ENCODE results near the gene SLC22A17.
A peak's percentile ranks its signal among the peaks of the same experiment; 100 is the strongest.

The SLC22A17 gene

DNA sequence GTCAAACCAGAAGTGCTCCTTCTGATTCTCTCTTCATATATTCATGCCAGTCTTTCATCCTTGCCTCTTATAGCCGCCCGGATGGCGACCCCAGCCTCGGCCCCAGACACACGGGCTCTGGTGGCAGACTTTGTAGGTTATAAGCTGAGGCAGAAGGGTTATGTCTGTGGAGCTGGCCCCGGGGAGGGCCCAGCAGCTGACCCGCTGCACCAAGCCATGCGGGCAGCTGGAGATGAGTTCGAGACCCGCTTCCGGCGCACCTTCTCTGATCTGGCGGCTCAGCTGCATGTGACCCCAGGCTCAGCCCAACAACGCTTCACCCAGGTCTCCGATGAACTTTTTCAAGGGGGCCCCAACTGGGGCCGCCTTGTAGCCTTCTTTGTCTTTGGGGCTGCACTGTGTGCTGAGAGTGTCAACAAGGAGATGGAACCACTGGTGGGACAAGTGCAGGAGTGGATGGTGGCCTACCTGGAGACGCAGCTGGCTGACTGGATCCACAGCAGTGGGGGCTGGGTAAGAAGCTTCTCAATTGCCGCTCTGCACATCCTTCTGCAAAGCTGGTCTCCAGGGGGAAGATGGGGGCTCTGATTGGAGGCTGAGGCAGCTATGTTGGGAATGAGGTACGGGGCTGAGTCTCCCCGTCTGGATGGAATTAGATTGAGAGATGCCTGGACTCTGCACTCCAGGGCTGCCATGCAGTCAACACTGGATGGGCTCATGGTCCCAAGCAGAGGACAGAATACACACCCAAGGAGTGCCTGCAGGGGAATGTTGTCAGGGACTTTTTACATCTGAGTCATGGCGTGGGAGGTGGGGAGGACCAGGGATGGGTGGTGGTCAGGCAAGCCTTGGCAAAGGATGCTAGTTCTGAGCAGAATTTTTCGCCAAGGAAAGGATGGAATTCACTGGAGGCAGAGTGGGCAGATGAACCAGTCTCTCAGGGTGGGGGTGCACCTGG, 44.7 kb downstream of the SLC22A17 start:
- DNase-seq (ENCODE audit: low read depth in 2 of 2) = no peak

GRCh38 chr14:23307146-23307530, 45.5 kb downstream of the SLC22A17 start:
- no peak for DNase-seq (ENCODE audit: low read depth in 2 of 2)

GRCh38 chr14:23306412-23307145, 46.1 kb downstream of the SLC22A17 start, which contains the start of gene BCL2L2:
TSS of gene BCL2L2 (plus strand) at chr14:23306833. CDS start at chr14:23307768, 935 bp downstream.
- DNase-seq (ENCODE audit: low read depth in 2 of 2) = no peak

DNA sequence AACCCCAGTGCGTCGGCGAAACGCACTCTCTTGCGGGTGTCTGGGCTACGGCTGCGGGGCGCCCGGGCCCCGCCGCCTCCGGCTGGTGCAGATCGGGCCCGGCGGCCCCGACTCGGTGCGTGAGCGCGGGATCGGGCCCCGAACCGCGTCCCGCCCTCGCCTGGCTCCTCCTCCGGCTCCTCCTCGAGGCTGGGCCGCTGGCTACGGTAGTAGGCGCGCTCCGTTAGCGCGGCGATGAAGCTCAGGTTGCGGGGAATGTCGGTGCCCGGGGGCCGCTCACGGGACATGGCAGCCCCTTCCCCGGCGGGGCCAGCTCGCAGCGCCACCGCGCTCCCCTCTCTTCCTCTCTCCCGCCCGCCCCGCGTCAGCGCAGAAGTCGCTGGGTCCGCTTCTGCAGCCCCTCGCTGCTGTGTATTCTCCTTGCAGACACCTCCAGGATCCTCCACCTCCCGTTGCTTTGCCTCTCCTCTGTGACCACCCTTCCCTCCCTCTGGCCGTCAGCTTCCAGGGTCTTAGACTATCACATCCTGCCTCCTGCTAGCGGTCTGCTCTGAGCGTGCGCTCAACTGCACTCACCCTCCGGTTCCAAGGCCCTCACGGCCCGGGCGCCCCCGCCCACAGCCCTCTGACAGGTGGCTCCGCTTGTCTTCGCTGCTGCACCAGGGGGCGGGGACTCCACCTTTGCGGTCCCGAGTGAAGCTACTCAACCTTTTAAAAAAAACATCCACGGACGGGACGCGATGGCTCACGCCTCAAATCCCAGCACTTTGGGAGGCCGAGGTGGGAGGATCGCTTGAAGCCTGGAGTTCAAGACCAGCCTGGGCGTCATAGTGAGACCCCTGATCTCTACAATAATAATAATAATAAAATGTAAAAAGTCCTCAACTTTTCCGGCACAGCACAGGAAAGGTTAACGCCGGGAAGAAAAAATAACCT, 50.1 kb downstream of the SLC22A17 start, which contains the start of gene PPP1R3E:
PPP1R3E (minus strand) TSS at position 570 of the 936 bp plus-strand sequence; CDS start at position 287, 283 bp downstream.
- peak; percentile 77 to 81 for DNase-seq (ENCODE audit: low read depth in 2 of 2)

- peak in 1 of 2 donors; percentile 41 for DNase-seq (ENCODE audit: low read depth in 2 of 2)
Measured at GRCh38 chr14:23301969-23302289, 50.8 kb downstream of the SLC22A17 start.

DNA sequence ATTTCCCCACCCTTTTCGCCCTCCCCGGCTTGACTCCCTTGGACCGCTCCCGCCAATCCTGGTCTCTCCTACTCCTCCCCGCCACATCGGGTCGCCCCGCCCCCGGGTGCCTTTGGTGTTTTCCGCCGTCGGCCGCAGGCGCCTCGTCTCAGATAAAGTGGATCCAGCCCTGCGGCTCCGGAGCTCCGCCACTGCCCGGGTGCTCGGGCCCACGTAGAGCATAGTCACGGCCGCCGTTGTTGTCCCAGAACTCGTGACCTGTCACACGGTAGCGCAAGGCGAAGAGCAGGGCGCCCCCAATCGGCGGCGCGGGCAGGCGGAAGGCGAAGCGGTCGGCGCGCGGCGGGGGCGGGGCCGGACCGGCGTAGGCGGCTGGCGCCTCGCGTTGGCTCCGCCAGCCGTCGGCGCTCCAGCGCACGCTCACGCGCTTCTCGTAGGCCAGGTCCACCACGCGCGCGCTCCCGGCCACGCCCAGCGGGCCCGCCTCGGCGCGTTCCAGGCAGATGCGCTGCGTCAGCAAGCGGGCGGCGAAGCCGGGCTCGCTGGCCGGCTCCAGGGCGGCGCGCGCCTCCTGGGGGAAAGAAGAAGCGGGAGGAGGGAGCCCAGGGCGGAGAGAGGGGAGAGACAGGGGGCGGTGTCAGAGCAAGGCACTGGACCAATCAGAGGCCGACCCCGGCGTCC, 51.3 kb downstream of the SLC22A17 start:
- peak; percentile 91 to 97 for DNase-seq (ENCODE audit: low read depth in 2 of 2)

GRCh38 chr14:23300687-23301223, 51.9 kb downstream of the SLC22A17 start:
- DNase-seq (ENCODE audit: low read depth in 2 of 2) = no peak

DNA sequence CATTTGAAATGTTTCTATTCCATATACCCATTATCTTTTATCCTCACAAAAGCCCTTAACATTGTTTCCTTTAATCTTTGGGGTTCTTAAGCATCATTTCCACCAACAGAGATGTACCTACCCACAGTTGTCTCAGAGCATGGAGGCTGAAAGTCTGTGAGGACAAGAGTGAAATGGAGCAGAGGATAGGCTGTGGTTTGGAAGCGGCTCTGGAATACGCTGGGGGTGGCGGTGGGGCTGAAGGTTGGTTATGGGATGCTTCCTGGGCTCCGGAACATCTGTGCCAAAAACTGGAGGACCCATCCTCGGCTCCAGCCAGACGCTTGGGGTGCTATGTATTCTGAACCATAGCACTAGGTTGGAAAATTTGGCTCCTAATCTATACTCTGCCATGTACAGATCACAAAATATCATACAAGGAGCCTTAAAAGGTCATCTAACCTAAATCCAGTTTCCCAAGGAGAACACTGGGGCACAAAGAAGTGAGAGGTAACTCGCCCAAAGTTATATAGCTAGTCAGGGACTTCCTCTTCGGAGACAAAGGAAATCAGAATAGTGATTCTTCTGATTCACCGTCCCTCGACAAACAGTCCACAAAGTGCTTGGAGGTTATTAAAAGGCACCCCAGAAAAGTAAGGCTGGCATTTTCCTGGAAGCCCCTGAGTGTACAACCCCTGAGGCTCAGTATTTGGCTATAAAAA, 52.6 kb downstream of the SLC22A17 start:
- DNase-seq (ENCODE audit: low read depth in 2 of 2) = no peak

GRCh38 chr14:23299211-23299957, 53.3 kb downstream of the SLC22A17 start:
- DNase-seq (ENCODE audit: low read depth in 2 of 2) = no peak

DNA sequence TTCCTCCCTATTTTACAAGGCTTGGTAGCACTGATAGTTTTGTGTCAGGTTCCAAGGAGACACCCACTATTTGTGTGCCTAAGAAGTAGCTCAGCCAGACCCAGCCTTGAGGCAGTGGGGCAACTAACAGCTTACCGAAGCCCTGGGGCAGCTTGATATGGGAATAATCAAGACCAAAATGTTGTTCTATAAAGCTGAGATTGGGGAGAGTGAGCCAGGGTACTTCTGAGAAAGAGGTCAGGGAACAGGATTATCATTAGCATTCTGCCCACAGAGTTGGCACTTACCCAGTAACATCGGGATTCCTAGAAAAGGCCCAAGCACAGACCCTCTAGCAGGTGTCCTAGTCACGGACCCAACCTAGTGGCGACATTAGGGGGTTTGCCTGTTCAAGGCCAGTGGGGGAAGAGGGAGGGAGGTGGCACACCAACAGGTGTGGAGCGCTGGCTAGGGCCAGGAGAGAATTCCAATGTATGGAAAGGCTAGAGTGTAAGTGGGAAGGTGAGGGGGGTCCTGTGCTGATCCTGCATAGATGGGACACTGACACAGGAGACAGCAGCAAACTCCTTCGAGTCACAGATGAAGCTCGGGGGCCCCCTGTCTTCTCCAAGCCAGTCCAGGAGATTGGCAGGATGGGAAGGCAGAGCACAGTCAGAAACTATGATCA, 54.9 kb downstream of the SLC22A17 start:
- DNase-seq (ENCODE audit: low read depth in 2 of 2) = no peak

GRCh38 chr14:23297096-23297495, 55.6 kb downstream of the SLC22A17 start:
- no peak for DNase-seq (ENCODE audit: low read depth in 2 of 2)

Data from stimulated activated CD4-positive, alpha-beta T cell treated with anti-CD3 and anti-CD28 coated beads, Interleukin-1b, Interleukin-23, amount 100 ng/mL, for 4 hours (primary cell).